GM12878 (cell line): ENCODE results near the gene MALRD1.

Experiments
- CEBPB ChIP-seq, 2 experiments: fragments of 150-350 bp in 1 of 2; IDR thresholded peaks; 2 replicates each; pipeline ENCODE4 v1.6.1; 2012 to 2014; ENCODE audit warnings: low read depth in 2 of 2, low read length in 2 of 2, borderline replicate concordance in 1 of 2, inconsistent platforms in 1 of 2
- EZH2 ChIP-seq: IDR thresholded peaks from 2 replicates; pipeline ENCODE4 v1.6.1; 2012; ENCODE audit warnings: low read depth, mild to moderate bottlenecking, control low read depth, inconsistent platforms, low read length, borderline replicate concordance; ENCODE audit not compliant: control insufficient read depth
- POLR2A ChIP-seq: IDR thresholded peaks from 2 replicates; pipeline ENCODE4 v1.6.1; 2011; ENCODE audit warnings: low read depth, mild to moderate bottlenecking, low read length
- POLR2AphosphoS5 ChIP-seq: IDR thresholded peaks from 2 replicates; pipeline ENCODE4 v1.6.1; 2011; ENCODE audit warnings: mild to moderate bottlenecking, low read length, inconsistent platforms
- RELA ChIP-seq: fragments of 450-650 bp; IDR thresholded peaks from 2 replicates; pipeline ENCODE4 v1.8.0; 2014; ENCODE audit warnings: borderline replicate concordance; ENCODE audit not compliant: partially characterized antibody
- TAF1 ChIP-seq: IDR thresholded peaks from 2 replicates; pipeline ENCODE4 v1.6.1; 2011; ENCODE audit warnings: mild to moderate bottlenecking, low read depth, low read length, borderline replicate concordance
- YY1 ChIP-seq: IDR thresholded peaks from 2 replicates; pipeline ENCODE4 v1.6.1; 2011; ENCODE audit warnings: low read depth, mild to moderate bottlenecking, low read length
- ZNF207 ChIP-seq: fragments of 450-650 bp; IDR thresholded peaks from 2 replicates; pipeline ENCODE4 v1.6.1; 2014; ENCODE audit warnings: antibody characterized with exemption, mild to moderate bottlenecking, borderline replicate concordance
- TF ChIP-seq, protein P1 (sequence below): fragments of 450-650 bp; IDR thresholded peaks from 2 replicates; pipeline ENCODE4 v1.6.1; 2017; ENCODE audit warnings: mild to moderate bottlenecking
- TF ChIP-seq, protein P2 (sequence below), 3 experiments: IDR thresholded peaks in 2 of 3; conservative IDR thresholded peaks in 1 of 3; 2 replicates each; pipeline ENCODE4 v1.5.1; 2011; ENCODE audit warnings: low read depth in 3 of 3, low read length in 3 of 3, mild to moderate bottlenecking in 3 of 3, control low read depth in 2 of 3, moderate library complexity in 2 of 3, inconsistent platforms in 1 of 3, mixed read lengths in 1 of 3; ENCODE audit not compliant: control insufficient read depth in 2 of 3, insufficient read depth in 1 of 3; ENCODE audit errors: extremely low read depth in 1 of 3

DNA sequence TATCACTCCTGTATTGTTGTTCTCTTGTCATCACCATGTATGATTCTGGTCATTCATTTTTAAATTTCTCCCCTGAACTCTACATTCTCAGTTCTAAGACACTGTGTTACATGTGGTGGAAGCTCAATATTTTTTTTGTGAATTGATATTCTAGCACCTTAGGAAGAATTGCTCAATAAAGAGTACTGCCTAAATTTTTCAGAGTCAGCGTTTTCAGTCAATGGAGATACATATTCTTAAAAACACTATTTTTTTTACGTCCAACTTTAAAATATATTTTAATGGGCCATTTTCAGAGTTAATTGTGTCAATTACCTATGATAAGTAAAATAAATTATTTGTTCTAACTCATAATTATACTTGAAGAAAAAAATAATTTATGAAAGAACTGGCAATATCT, 557.2 kb downstream of the MALRD1 start:
- no peak for TF ChIP-seq ZNF207
- TF ChIP-seq, protein P1, sequence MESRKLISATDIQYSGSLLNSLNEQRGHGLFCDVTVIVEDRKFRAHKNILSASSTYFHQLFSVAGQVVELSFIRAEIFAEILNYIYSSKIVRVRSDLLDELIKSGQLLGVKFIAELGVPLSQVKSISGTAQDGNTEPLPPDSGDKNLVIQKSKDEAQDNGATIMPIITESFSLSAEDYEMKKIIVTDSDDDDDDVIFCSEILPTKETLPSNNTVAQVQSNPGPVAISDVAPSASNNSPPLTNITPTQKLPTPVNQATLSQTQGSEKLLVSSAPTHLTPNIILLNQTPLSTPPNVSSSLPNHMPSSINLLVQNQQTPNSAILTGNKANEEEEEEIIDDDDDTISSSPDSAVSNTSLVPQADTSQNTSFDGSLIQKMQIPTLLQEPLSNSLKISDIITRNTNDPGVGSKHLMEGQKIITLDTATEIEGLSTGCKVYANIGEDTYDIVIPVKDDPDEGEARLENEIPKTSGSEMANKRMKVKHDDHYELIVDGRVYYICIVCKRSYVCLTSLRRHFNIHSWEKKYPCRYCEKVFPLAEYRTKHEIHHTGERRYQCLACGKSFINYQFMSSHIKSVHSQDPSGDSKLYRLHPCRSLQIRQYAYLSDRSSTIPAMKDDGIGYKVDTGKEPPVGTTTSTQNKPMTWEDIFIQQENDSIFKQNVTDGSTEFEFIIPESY = no peak
- no peak for TF ChIP-seq CEBPB (IDR thresholded peaks at IDR 0.05; ENCODE audit: borderline replicate concordance in 1 of 2, low read depth in 2 of 2, low read length in 2 of 2)
- no peak for TF ChIP-seq RELA
- no peak for TF ChIP-seq EZH2
- TF ChIP-seq, protein P2, sequence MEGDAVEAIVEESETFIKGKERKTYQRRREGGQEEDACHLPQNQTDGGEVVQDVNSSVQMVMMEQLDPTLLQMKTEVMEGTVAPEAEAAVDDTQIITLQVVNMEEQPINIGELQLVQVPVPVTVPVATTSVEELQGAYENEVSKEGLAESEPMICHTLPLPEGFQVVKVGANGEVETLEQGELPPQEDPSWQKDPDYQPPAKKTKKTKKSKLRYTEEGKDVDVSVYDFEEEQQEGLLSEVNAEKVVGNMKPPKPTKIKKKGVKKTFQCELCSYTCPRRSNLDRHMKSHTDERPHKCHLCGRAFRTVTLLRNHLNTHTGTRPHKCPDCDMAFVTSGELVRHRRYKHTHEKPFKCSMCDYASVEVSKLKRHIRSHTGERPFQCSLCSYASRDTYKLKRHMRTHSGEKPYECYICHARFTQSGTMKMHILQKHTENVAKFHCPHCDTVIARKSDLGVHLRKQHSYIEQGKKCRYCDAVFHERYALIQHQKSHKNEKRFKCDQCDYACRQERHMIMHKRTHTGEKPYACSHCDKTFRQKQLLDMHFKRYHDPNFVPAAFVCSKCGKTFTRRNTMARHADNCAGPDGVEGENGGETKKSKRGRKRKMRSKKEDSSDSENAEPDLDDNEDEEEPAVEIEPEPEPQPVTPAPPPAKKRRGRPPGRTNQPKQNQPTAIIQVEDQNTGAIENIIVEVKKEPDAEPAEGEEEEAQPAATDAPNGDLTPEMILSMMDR (IDR thresholded peaks at IDR 0.05 in 2 of 3, conservative IDR thresholded peaks at IDR 0.05 in 1 of 3; ENCODE audit: control insufficient read depth in 2 of 3, extremely low read depth in 1 of 3, insufficient read depth in 1 of 3, low read depth in 3 of 3, low read length in 3 of 3) = no peak
- no peak for TF ChIP-seq POLR2AphosphoS5
- TF ChIP-seq POLR2A = no peak
- no peak for TF ChIP-seq YY1
- TF ChIP-seq TAF1 = no peak
